ENCODE data around the gene COL8A1.
"Not testable (repeated sequence)": the region's sequence is repeated elsewhere in the genome, so short reads cannot be mapped to it uniquely, and the experiment has no call there.

The COL8A1 gene
- 0 to 0.04 reads per million in 2 donors for total RNA-seq

DNA sequence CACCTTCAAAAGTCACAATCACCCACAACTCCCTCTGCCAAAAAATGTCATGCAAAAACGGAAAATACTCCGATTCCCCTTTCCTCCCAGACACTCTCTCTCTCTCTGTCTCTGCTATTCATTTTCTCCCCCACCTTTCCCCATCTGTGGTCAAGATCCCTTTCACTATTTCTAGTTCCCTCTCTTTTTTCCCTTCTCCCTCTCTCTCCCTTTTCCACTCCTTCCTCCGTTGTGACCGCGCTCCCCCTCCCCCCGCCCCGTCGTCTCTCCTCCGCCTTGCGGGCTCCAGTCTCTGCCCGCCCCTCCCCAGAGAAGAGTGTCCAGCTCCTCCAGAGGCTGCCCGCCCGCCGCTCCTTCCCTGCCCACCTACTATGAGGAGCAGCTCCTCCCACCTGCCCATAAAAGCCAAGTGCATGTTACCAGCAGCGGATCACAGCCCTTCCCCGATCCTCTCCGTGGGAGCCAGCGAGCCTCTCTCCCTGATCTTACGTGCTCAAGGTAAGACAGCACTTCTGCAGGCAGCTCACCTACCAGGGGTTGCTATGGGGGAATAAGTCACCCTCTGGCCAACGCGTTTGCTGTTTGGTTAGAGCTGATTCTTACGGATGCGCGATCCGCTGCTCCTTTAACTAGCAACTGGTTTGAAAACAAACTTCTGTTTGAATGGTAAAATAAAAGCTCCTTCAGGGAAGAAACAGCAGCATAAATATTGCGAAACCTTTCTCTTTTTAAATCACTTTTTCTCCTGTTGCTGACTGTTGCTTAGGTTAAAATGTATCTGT lies at the start of gene COL8A1:
Gene COL8A1 (plus strand): TSS at position 428 of the 782 bp plus-strand sequence. CDS start 152,089 bp downstream, outside the sequence.
- no peak for DNase-seq

DNA sequence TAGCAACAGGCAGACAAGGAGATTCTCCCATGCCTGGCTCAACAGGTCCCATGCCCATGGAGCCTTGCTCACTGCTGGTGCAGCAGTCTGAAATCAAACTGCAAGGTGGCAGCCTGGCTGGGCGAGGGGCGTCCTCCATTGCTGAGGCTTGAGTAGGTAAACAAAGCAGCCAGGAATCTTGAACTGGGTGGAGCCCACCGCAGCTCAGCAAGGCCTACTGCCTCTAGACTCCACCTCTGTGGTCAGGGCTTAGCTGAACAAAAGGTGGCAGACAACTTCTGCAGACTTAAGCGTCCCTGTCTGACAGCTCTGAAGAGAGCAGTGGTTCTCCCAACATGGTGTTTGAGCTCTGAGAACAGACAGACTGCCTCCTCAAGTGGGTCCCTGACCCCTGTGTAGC lies 49.2 kb upstream of the COL8A1 start:
- not testable (repeated sequence) for DNase-seq

DNA sequence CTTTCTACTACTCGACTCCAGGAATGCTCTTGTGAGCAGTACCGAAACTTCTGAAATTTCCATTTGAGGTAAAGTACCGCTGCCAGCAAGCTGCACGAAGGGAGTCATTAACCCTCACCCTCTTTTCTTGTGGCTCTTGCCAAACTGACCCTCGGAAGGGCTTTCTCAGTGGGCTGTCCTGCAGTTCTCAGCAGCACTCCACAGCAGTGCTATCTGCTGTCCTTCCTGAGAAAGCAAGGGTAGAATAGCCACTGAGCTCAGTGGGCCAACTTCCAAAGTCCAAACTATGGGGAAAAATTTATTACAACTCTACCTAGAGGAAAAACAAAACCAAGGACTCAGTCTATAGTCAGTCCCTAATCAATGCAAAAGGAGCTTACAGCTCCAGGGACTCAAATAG lies 38.5 kb upstream of the COL8A1 start:
- no peak for DNase-seq

DNA sequence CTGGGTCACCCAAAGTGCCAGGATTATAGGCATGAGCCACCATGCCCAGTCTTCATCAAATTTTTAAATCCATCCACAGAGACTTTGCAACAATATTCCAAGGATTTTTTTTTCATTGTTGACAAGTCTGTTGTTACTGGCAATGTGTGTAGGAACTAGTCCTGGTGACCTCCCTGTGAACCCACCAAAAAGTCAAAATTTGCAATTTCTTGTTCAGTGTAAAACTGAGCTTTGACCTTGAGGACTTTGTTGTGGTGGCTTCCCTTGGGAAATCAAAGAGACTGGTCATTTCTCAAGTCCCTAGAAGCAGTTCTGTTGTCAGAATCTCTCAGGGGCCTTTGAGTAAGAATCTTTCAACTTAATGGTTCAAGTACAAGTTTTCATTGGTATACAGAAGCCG lies 36.9 kb upstream of the COL8A1 start:
- DNase-seq: no peak

DNA sequence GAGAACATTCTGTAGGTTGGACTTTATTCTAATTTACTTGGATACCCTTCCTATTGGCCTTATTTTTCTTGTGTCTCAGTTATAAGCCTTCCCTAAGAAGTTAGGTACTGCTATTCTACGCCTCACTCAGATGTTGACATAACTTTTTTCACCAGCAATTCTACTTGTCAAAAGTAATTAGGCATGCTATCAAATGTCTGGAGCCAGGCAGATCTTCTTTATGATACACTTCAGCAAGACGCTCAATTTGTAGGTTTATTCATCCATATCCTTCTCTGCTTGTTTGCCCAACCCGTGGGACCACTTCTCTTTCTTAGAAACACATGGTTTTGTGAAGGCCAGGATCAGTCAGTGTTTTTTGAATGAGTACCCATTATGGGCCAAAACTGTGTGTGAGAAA lies 36.2 kb upstream of the COL8A1 start:
- no peak for DNase-seq

DNA sequence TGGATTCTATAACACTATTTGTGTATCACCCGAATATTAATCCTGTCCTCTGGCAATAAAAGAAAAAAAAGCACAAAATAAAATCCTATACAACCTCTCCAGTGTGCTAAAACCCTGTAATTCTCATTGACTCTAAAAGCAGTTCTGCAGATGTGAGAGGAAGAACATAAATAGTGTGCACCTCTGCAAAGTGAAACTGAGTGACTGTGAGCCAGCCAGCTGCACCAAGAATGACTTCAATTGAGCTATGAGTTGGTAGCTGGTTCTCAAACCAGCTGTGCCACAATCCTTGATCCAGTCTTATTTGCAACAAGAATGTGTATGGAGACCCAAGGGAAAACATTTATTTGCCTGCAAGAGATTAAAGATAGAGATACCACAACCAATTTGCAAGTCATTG lies 31.2 kb upstream of the COL8A1 start:
- no peak for DNase-seq

DNA sequence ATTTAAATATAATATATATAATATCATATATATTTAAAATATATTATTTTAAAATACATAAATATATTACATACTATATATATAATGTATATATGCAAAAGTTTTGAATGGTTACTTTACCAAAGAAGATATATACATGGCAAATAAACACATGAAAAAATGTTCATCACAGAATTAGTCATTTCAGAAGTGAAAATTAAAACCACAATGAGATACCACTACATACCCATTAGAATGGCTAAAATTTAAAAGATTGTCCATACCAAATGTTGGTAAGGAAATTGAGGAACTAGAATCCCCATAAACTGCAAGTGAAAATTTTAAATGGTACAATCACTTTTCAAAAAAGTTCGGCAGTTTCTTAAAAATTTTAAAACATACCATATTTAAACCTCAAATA lies 23.6 kb upstream of the COL8A1 start:
- no peak for DNase-seq

DNA sequence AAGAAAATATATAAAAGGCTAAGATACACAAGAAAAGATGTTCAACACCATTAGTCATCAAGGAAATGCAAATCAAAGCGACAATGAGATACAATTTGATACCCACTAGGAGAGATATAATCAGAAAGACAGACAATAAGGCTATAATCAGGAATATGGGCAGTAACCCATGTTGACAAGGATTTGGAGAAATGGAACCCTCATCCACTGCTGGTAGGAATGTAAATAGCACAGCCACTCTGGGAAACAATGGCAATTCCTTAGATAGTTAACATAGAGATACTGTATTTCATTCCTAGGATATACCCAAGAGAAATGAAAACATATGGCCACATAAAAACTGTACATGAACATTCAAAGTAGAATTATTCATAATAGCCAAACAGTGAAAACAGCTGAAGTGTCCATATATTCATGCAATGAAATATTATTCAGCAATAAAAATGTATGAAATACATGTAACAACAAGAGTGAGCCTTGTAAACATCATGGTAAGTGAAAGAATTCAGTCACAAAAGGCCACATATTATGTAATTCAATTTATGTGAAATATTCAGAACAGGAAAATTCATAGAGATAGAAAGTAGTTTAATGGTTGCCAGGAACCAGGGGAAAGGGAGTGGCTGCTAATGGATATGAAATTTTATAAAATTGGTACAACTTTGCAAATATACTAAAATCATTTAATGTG lies 18.2 kb upstream of the COL8A1 start:
- DNase-seq: no peak

DNA sequence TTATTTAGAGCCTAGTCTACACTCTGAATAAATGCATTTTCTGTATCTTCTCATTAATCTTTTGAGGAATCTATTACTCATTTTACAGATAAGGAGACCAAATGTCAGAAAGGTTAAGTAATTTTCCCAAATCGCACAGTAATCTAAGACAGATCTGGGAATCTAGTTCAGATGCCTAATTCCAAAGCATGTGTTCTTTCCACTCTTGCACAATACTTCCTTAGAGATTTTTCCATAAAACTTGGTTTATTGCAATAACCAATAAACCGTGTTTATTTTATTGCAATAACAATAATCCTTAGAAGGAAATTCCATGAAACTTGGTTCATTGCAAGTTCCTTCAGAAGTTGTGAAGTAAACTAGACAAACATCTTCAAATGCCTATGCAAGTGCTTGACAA lies 17.4 kb upstream of the COL8A1 start:
- DNase-seq: no peak

DNA sequence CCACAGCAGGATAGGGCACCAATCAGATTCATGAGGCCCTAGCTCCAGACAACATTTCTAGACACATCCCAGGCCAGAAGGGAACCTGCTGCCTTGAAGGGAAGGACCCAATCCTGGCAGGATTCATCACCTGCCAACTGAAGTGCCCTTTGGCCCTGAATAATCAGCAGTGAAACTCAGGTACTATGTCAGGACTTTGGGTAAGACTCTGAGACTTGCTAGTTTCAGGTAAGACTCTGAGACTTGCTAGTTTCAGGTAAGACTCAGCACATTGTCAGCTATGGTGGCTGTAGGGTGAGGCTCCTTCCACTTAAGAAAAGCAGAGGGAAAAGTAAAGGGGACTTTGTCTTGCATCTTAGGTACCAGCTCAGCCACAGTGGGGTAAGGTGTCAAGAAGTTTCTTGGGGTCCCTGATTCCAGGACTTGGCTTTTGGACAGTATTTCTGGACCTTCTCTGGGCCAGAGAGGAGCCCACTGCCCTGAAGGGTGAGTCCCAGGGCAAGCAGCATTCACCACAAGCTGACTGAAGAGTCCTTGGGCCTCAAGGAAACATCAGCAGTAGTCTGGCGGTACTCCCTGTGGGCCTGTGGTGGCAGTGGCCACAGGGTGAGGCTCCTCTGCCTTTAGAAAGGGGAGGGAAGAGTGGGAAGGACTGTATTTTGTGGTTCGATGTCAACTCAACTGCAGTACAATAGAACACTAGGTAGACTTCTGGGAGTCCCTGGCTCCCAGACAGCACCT lies 13.7 kb upstream of the COL8A1 start:
- no peak for DNase-seq

DNA sequence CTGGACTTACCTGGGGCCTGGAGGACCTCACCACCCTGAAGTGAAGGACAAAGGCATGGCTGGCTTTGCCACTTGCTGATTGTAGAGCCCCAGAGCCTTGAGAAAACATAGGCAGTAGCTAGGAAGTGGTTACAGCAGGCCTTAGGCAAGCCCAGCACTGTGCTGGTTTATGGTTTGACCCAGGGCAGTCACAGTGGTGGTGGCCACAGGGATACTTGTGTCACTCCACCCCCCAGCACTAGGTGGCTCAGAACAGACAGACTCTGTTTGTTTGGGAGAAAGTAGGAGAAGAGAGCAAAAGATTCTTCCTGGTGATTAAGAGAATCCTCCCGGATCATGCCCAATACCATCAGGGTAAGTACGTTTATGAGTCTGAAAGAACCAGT lies 13.2 kb upstream of the COL8A1 start:
- DNase-seq: no peak

DNA sequence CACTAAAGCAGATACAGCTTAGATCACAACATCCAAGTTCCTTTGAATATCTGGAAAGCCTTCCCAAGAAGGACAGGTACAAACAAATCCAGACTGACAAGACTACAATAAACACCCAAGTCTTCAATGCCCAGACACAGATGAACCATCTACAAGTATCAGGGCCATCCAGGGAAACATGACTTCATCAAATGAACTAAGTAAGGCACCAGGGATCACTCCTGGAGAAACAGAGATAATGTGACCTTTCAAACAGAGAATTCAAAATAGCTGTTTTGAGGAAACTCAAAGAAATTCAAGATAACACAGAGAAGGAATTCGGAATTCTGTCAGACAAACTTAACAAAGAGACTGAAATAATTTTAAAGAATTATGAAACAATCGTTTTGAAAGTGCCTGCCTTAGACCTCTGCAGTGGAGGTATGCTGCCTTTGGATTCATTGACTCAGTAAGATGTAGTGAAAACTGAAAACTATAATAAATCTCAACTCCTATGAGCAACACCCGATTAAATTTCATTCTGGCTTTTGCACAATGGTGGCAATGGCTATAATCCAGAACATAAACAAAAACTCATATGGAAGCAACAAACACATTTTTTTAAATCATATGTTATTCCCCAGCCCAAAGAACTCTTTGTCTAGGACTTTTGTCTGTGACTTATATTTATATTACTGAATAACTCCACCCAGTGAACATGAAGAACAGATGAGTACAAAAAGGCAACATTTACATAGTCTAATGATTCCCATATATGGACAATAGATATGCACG lies 12.6 kb upstream of the COL8A1 start:
- no peak for DNase-seq

DNA sequence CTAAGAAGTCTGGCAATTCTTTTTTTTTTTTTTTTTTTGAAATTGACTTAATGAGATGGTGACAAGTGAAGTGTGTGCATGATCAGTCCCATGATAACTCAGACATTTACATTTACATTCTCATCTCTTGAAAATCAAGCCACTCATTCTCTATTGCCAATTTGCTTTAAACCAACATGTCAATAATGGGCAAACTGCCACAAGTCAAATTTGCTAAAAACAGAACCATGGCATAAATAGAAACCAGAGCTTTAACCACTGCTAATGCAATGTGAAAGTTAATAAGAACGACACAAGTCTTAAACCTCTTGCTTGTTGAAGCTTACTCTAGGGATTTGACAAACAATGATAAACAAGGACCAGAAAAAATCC lies 12.0 kb upstream of the COL8A1 start:
- no peak for DNase-seq

DNA sequence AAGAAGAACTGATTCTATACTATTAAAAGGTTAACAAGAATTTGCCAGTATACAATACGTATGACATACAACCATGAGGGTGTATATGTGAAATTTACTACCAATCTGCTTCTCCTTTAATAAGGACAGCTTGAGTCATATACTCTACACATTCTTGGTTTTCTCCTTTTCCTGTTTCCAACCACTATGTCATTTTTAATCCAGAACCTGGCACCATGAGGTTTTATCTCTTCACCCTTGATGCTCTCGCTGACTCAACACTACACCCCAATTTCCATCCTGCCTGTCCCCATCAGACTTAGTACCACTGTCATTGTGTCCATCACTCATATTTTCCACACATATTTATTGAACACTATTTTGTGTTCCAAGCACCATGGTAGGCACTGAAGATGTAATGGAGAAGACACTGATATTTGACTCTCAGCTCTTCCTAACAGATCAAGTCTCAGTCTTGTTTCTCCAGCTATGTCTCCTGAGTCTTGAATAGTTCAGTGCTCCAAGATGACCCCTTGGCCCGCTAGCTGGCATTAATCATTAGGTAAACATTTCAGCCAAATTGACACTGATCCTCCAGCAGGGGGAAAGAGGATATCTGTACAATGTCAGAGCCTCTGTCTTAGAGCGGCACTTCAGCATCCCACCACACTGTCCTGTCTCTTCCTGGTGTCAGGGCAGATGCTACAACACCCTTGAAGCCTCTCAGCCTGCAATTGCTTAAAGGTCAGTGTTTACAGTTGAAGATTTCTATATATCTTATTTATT lies 11.2 kb upstream of the COL8A1 start:
- no peak for DNase-seq

DNA sequence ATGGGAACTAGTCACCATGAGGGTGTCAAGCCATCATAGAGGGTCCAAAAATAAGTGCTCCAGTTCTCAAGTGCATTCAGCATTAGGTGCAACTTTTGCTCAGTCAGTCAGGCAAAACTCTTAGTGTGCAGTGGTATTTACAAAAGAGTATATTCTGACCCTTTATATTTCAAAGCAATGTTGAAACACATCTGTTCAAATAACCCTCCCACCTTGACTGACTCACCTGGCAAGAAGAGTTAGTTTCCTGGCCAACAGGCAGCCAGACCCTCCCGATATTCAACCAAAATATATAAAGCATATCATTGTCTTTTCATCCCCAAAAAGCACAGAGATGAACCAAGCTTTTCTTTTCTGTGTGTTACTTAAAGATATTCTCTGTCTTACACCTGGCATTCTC lies 7.6 kb upstream of the COL8A1 start:
- DNase-seq: no peak

DNA sequence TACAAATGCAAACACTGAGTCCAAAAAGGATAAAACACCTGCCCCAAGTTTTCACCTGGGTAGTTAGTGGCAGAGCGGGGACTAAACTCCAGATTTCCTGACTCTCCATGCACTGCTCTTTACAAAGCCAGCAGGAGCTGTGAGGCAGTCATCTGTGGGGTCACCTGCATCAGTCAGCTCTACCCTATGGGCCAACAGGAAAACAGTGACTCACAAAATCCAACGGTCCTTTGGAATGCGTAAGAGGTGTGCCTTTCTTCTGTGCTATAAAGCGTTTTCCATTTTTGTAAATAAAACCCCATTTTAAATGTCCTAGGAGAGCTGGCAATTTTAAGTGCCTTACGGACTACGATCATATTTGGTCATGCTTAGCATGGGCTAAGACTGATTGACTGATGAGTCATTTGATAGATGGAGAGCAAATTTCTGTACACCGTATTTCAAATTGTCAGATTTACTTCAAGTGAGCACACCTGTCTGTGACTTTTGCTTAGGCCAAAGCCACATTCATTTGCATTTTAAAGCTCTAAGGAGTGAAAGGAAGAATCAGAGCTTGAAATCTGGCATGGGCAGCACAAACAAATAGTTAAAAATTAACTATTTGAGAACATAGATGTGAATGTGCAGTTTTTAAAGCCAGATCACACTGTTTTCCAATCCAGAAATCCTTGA lies 4.4 kb upstream of the COL8A1 start:
- no peak for DNase-seq

DNA sequence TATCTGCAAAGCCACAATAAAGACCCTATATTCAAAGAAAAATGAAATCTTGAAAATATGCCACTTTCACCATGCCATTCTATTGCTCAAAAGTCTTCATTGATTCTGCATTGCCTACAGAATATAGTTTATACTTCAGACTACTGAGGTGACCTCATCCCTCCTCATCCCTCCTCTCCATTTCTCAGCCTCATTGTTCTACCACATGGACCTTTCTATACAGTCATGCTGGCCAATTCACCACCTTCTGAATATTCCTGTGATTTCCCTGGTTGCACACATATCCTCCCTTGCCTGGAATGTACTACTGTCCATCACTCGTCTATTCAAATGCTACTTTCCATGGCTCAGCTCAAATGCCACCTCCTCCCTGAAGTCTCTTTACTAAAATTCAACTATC lies 3.5 kb upstream of the COL8A1 start:
- no peak for DNase-seq

DNA sequence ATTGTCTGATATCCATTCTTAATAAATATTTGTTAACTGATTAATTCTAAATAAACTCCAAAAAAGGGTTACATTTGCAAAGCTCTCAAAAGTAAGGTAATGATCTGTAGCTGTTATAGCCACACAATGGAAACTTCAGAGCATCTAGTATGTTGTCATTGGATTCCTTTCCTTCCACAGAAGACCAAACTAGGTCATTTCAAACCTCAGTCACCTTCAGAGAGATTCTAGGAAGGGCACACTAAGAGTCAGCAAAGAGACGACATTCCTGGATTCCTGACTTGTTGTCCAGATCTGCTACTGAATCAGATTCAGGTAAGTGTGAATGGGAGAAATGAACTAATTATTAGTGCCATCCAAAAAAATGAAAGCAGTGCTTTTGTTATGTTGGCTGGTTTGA lies 3.0 kb upstream of the COL8A1 start:
- DNase-seq: no peak

DNA sequence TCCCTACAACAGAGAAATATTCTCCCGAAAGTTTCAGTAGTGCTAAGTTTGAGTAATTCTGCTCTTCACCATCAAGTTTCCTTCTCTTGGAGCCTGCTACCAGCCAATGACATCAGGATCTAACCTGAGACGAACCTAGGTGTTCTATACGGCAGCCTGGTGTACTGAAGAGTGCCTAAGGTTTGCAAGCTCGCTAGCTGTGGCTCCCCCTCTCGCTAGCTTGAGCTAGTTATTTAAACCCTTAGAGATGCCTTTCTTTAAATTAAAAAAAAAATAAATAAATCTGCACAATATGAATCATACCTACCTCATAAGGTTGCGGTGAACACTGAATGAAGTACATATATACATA lies 1.4 kb upstream of the COL8A1 start:
- no peak for DNase-seq

DNA sequence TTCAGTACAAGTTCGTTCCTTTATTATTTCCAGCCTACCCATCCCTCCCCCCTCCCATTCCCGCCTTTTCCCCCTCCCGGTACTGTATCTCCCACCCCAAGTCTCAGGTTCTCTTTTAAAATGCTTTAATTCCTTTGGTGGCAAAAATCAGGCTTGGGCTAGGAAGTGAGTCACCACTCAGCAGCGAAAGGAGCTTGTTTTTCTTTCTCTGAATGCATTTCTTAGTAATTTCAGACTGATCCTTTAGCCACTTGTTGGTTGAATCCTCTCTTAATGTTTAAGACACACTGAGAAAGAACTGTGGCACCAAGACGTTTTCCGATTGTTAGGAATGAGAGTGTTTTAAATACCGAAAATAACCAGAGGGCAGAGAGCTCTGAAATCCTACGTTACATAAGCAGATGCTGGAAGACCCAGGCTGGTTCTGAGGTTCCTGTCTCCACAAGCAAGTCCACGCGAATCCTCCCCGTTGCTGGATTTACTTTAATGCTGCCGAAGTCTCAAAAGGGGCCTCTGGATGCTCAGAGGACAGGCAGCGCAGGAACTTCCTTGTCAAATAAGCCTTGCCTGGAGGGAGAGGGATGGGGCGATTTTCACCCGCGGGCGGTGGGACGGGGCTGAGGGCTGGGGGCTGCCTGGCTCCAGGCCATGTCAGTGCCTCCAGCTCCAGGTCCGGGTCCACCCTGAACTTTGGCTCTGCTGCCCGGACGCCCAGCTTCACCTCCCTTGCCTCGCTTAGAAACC lies 854 bp upstream of the COL8A1 start:
- DNase-seq: no peak

DNA sequence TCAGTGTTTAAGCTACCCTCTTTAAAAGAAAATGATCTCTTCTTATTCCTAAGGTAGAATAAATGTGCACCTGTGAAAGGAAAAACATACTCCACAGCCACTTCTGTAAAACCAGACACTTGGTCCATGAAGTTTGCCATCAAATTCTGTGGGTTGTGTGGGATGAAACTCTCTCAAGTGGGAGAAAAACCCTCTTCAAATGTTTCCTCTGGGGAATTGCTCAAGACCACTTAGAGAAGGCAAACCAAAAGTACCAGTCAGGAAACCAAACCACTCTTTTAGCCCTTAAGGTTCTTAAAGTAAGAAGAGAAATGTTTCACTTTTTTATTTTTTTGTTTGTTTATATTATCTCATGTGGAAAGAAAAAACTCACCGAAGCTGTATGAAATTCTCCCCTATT lies 1.2 kb downstream of the COL8A1 start:
- no peak for DNase-seq
